HL-60 (cell line): ENCODE measurements around the gene BTBD9.
A peak's percentile ranks its signal among the peaks of the same experiment; 100 is the strongest.

Experiments
- DNase-seq, 2 experiments: peaks; one replicate each; pipeline ENCODE4 v3.0.0-alpha.2; 2010 to 2020; ENCODE audit warnings: low read depth in 1 of 2, low spot score in 1 of 2
- H3K27ac ChIP-seq: fragments of 250-450 bp; sonication (Bioruptor Pico); replicated peaks from 2 replicates; pipeline ENCODE4 v1.5.1; 2020; ENCODE audit warnings: mild to moderate bottlenecking, moderate library complexity
- H3K27me3 ChIP-seq: fragments of 250-450 bp; sonication (Bioruptor Pico); 2 replicates; pipeline ENCODE4 v1.5.1; 2021; ENCODE audit warnings: mild to moderate bottlenecking, moderate library complexity; ENCODE audit not compliant: insufficient read depth, poor library complexity, severe bottlenecking
- H3K4me3 ChIP-seq: replicated peaks from 2 replicates; pipeline ENCODE4 v1.5.1; 2011; ENCODE audit warnings: mild to moderate bottlenecking, control low read depth, low read length; ENCODE audit not compliant: insufficient read depth
- GABPA ChIP-seq: IDR thresholded peaks from 2 replicates; pipeline ENCODE4 v1.6.1; 2012; ENCODE audit warnings: low read depth
- POLR2AphosphoS5 ChIP-seq: IDR thresholded peaks from 2 replicates; pipeline ENCODE4 v1.6.1; 2012; ENCODE audit warnings: low read depth
- SPI1 ChIP-seq: IDR thresholded peaks from 2 replicates; pipeline ENCODE4 v1.6.1; 2012; ENCODE audit warnings: low read depth, mild to moderate bottlenecking, borderline replicate concordance
- TF ChIP-seq, protein P1 (sequence below): IDR thresholded peaks from 2 replicates; pipeline ENCODE4 v1.6.1; 2012; ENCODE audit warnings: low read depth; ENCODE audit not compliant: insufficient replicate concordance
- TF ChIP-seq, protein P2 (sequence below): IDR thresholded peaks from one replicate; pipeline ENCODE4 v1.5.1; 2011; ENCODE audit warnings: low read length, control low read depth, inconsistent platforms; ENCODE audit not compliant: insufficient read depth

BTBD9 gene

DNA sequence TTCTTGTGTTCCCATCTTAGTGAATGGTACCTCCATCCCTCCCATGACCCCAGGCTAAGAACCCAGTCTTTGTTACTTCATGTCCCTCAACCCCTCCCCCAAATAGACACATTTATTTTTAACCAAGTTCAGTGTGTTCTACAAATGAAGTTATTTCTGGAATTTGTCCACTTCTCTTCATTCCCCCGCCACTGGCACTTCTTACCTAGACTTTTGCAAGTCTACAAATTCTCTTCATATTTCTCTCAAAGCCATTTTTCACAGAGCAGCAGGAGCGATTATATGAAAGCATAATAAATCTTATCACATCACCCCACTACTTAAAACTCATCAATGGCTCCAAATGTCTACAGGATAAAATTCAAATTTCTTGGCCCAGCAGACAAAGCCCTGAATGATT lies 131.4 kb downstream of the BTBD9 start:
- H3K27ac ChIP-seq: no peak overlapping the region
- TF ChIP-seq, protein P1, sequence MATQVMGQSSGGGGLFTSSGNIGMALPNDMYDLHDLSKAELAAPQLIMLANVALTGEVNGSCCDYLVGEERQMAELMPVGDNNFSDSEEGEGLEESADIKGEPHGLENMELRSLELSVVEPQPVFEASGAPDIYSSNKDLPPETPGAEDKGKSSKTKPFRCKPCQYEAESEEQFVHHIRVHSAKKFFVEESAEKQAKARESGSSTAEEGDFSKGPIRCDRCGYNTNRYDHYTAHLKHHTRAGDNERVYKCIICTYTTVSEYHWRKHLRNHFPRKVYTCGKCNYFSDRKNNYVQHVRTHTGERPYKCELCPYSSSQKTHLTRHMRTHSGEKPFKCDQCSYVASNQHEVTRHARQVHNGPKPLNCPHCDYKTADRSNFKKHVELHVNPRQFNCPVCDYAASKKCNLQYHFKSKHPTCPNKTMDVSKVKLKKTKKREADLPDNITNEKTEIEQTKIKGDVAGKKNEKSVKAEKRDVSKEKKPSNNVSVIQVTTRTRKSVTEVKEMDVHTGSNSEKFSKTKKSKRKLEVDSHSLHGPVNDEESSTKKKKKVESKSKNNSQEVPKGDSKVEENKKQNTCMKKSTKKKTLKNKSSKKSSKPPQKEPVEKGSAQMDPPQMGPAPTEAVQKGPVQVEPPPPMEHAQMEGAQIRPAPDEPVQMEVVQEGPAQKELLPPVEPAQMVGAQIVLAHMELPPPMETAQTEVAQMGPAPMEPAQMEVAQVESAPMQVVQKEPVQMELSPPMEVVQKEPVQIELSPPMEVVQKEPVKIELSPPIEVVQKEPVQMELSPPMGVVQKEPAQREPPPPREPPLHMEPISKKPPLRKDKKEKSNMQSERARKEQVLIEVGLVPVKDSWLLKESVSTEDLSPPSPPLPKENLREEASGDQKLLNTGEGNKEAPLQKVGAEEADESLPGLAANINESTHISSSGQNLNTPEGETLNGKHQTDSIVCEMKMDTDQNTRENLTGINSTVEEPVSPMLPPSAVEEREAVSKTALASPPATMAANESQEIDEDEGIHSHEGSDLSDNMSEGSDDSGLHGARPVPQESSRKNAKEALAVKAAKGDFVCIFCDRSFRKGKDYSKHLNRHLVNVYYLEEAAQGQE: no peak
- TF ChIP-seq SPI1 (no peak), POLR2AphosphoS5 (no peak), GABPA (no peak)
- TF ChIP-seq, protein P2, sequence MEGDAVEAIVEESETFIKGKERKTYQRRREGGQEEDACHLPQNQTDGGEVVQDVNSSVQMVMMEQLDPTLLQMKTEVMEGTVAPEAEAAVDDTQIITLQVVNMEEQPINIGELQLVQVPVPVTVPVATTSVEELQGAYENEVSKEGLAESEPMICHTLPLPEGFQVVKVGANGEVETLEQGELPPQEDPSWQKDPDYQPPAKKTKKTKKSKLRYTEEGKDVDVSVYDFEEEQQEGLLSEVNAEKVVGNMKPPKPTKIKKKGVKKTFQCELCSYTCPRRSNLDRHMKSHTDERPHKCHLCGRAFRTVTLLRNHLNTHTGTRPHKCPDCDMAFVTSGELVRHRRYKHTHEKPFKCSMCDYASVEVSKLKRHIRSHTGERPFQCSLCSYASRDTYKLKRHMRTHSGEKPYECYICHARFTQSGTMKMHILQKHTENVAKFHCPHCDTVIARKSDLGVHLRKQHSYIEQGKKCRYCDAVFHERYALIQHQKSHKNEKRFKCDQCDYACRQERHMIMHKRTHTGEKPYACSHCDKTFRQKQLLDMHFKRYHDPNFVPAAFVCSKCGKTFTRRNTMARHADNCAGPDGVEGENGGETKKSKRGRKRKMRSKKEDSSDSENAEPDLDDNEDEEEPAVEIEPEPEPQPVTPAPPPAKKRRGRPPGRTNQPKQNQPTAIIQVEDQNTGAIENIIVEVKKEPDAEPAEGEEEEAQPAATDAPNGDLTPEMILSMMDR: no peak
- DNase-seq: no peak
- H3K27me3 ChIP-seq: no peaks in the 10 kb centered on the region
- H3K4me3 ChIP-seq: no peak overlapping the region

DNA sequence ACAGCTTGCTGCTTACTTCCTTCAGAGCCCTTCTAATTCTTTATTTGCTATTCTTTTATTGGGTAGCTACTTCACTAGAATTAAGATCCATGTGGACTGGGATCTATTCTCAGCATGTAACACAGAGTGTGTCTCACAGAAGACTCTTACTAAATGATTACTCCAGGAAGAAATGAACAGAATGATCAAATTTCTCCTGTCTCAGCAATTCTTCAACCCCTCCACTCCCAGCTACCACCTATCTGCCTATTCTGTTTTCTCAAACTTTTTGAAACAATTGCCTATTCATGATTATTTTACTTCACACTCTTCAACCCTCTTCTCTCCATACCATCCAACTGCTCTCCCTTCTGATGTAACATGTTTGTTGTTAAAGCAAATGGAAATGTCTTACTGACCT lies 132.6 kb downstream of the BTBD9 start:
- no peak for TF ChIP-seq POLR2AphosphoS5
- no peak for TF ChIP-seq GABPA
- TF ChIP-seq SPI1: no peak
- TF ChIP-seq, protein P1: no peak
- TF ChIP-seq, protein P2: no peak
- no peaks in the 10 kb centered on the region for H3K27me3 ChIP-seq
- DNase-seq: no peak
- H3K27ac ChIP-seq: no peak overlapping the region
- no peak overlapping the region for H3K4me3 ChIP-seq

GRCh38 chr6:38505826-38506225 lies 133.9 kb downstream of the BTBD9 start:
- Histone ChIP-seq H3K27me3 (no peaks in the 10 kb centered on the region), H3K27ac (no peak overlapping the region), H3K4me3 (no peak overlapping the region)
- DNase-seq: peak in 1 of 2 experiments; percentile 12
- TF ChIP-seq, protein P2: no peak
- peak; percentile 11; the same call in 1 of the 2 replicates for TF ChIP-seq SPI1

DNA sequence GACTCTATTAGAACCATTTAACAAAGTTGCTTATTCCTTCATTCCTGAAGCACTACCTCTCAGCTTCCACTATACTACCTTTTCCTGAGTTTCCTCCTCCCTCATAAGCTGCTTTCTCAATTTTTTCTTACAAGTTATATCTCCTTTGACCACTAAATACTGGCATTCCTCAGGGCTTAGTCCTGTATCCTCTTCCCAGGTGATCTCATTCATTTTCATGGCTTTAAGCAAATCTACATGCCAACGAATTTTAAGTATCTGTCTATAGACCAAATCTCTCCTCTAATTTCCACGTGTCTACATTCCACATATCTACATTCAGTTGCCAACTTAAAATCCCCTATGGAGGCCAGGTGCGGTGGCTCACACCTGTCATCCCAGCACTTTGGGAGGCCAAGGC lies 134.7 kb downstream of the BTBD9 start:
- DNase-seq: no peak
- TF ChIP-seq GABPA (no peak), SPI1 (no peak), POLR2AphosphoS5 (no peak)
- TF ChIP-seq, protein P1: no peak
- TF ChIP-seq, protein P2: no peak
- H3K27ac ChIP-seq: no peak overlapping the region
- H3K27me3 ChIP-seq: no peaks in the 10 kb centered on the region
- H3K4me3 ChIP-seq: no peak overlapping the region
